ENCODE measurements around the gene FAM43B. TPM values are rescaled to one million over a fixed set of nuclear protein-coding genes. Genes with fewer than 3 reads are reported as not detected.

FAM43B gene
- 3.0 and 3.6 TPM in 2 replicates for total RNA-seq (2014; rRNA removed; shearing (Covaris generic))
- 0.66 and 1.1 TPM in 2 replicates for polyA plus RNA-seq (2016; fragmentation: Nextera tagmentation; extraction: Ambion mirVana)
- long read RNA-seq, result 0 reads

- Mint-ChIP-seq H3K36me3 (ENCODE audit: low read depth) (no peaks in the 10 kb centered on the region), H3K9me3 (no peaks in the 10 kb centered on the region), H3K27me3 (ENCODE audit: insufficient read depth, low read depth, poor library complexity) (peaks cover 50% of the 10 kb centered on the region), H3K27ac (no peak within 1 kb of the TSS), H3K4me1 (peaks cover 10% of the 10 kb centered on the region; the same call in 2 of the 3 replicates), H3K4me3 (peak within 1 kb of the TSS; percentile 75)
- H2AFZ ChIP-seq, result peak within 1 kb of the TSS; percentile 100
- H3K79me2 ChIP-seq (replicated peaks; ENCODE audit: insufficient read depth), result no peaks in the 10 kb centered on the region
- no peak within 1 kb of the TSS for H3K27ac ChIP-seq (ENCODE audit: low read depth)
- H3K4me3 ChIP-seq, result peak within 1 kb of the TSS; percentile 68
- H3K4me1 ChIP-seq (ENCODE audit: insufficient read depth), result peaks cover 10% of the 10 kb centered on the region; the same call in 1 of the 2 replicates
- H4K20me1 ChIP-seq (replicated peaks; ENCODE audit: insufficient read depth), result no peaks in the 10 kb centered on the region
- no peaks in the 10 kb centered on the region for H3K9me2 ChIP-seq (ENCODE audit: insufficient read depth)
- ATAC-seq (peak; percentile 72), DNase-seq (ENCODE audit: low spot score) (peak; percentile 78)
- H3K27me3 ChIP-seq (ENCODE audit: insufficient read depth), result peaks cover 79% of the 10 kb centered on the region
- H3K4me2 ChIP-seq, result peak within 1 kb of the TSS; percentile 95
- H3K36me3 ChIP-seq (ENCODE audit: insufficient read depth), result no peaks in the 10 kb centered on the region
- H3F3A ChIP-seq (replicated peaks; ENCODE audit: low read depth), result peaks cover 9% of the 10 kb centered on the region; the same call in 1 of the 2 replicates
- TF ChIP-seq EZH2 (IDR thresholded peaks at IDR 0.05; ENCODE audit: low read depth, unreplicated experiment) (peak; percentile 72), ETS1 (IDR thresholded peaks at IDR 0.05) (no peak)
These were observed at the start of gene FAM43B for GRCh38 chr1:20551945-20552727. TSS of gene FAM43B (plus strand) at chr1:20552573. CDS start at chr1:20552974, 401 bp downstream.

DNA sequence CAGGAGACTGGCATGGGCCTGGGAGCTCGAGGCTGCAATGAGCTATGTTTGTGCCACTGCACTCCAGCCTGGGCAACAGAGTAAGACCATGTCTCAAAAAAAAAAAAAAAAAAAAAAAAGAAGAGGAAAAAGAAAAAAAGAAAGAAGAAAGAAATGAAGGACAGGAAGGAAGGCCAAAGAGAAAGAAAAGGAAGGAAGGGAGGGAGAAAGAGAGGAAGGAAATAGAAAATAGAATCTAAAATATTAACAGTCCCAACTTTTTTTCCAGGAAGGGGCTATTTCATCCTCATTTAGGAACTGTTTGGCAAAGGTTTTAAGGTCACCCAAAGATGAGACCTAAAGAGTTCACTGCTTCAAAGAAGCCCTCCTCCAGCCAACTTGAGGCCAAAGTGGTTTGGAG lies 46.9 kb upstream of the FAM43B start:
- Histone ChIP-seq H3K4me1 (ENCODE audit: insufficient read depth) (no peaks in the 10 kb centered on the region; the same call in 1 of the 2 replicates), H4K20me1 (replicated peaks; ENCODE audit: insufficient read depth) (peaks cover 14% of the 10 kb centered on the region; the same call in 1 of the 2 replicates), H3F3A (replicated peaks; ENCODE audit: low read depth) (no peaks in the 10 kb centered on the region), H3K9me2 (ENCODE audit: insufficient read depth) (no peaks in the 10 kb centered on the region), H2AFZ (no peak overlapping the region), H3K27me3 (ENCODE audit: insufficient read depth) (no peaks in the 10 kb centered on the region), H3K4me2 (no peak overlapping the region), H3K79me2 (replicated peaks; ENCODE audit: insufficient read depth) (peaks cover 44% of the 10 kb centered on the region), H3K27ac (ENCODE audit: low read depth) (no peak overlapping the region), H3K36me3 (ENCODE audit: insufficient read depth) (peaks cover 7% of the 10 kb centered on the region), H3K4me3 (no peak overlapping the region)
- Mint-ChIP-seq H3K27ac (no peak overlapping the region), H3K4me3 (no peak overlapping the region), H3K27me3 (ENCODE audit: insufficient read depth, low read depth, poor library complexity) (peaks cover 6% of the 10 kb centered on the region), H3K36me3 (ENCODE audit: low read depth) (peaks cover 16% of the 10 kb centered on the region), H3K4me1 (peaks cover 4% of the 10 kb centered on the region; the same call in 2 of the 3 replicates), H3K9me3 (no peaks in the 10 kb centered on the region)
- DNase-seq (ENCODE audit: low spot score) (no peak), ATAC-seq (no peak)
- TF ChIP-seq ETS1 (IDR thresholded peaks at IDR 0.05) (no peak), NANOG (IDR thresholded peaks at IDR 0.05; ENCODE audit: borderline replicate concordance) (no peak)

- H3K4me3 ChIP-seq, result peak overlapping the region; percentile 95
- Mint-ChIP-seq H3K27ac (peak overlapping the region; percentile 90; the same call in 1 of the 2 replicates), H3K9me3 (no peaks in the 10 kb centered on the region), H3K36me3 (ENCODE audit: low read depth) (peaks cover 2% of the 10 kb centered on the region; the same call in 2 of the 3 replicates), H3K27me3 (ENCODE audit: insufficient read depth, low read depth, poor library complexity) (peaks cover 6% of the 10 kb centered on the region), H3K4me3 (peak overlapping the region; percentile 89), H3K4me1 (peaks cover 4% of the 10 kb centered on the region; the same call in 2 of the 3 replicates)
- peaks cover 14% of the 10 kb centered on the region; the same call in 1 of the 2 replicates for H4K20me1 ChIP-seq (replicated peaks; ENCODE audit: insufficient read depth)
- H3K4me1 ChIP-seq (ENCODE audit: insufficient read depth), result no peaks in the 10 kb centered on the region; the same call in 1 of the 2 replicates
- H3K4me2 ChIP-seq, result peak overlapping the region; percentile 88
- ATAC-seq (no peak; the same call in 2 of the 3 replicates), DNase-seq (ENCODE audit: low spot score) (no peak)
- no peaks in the 10 kb centered on the region for H3F3A ChIP-seq (replicated peaks; ENCODE audit: low read depth)
- H3K36me3 ChIP-seq (ENCODE audit: insufficient read depth), result no peaks in the 10 kb centered on the region
- peak overlapping the region; percentile 93; the same call in 1 of the 2 replicates for H2AFZ ChIP-seq
- no peaks in the 10 kb centered on the region for H3K27me3 ChIP-seq (ENCODE audit: insufficient read depth)
- H3K79me2 ChIP-seq (replicated peaks; ENCODE audit: insufficient read depth), result peaks cover 44% of the 10 kb centered on the region
- no peaks in the 10 kb centered on the region for H3K9me2 ChIP-seq (ENCODE audit: insufficient read depth)
- 0 out of 2 replicates have a peak overlapping the region, but pooled peaks have one; percentile 45 for H3K27ac ChIP-seq (ENCODE audit: low read depth)
- TF ChIP-seq, protein P1, sequence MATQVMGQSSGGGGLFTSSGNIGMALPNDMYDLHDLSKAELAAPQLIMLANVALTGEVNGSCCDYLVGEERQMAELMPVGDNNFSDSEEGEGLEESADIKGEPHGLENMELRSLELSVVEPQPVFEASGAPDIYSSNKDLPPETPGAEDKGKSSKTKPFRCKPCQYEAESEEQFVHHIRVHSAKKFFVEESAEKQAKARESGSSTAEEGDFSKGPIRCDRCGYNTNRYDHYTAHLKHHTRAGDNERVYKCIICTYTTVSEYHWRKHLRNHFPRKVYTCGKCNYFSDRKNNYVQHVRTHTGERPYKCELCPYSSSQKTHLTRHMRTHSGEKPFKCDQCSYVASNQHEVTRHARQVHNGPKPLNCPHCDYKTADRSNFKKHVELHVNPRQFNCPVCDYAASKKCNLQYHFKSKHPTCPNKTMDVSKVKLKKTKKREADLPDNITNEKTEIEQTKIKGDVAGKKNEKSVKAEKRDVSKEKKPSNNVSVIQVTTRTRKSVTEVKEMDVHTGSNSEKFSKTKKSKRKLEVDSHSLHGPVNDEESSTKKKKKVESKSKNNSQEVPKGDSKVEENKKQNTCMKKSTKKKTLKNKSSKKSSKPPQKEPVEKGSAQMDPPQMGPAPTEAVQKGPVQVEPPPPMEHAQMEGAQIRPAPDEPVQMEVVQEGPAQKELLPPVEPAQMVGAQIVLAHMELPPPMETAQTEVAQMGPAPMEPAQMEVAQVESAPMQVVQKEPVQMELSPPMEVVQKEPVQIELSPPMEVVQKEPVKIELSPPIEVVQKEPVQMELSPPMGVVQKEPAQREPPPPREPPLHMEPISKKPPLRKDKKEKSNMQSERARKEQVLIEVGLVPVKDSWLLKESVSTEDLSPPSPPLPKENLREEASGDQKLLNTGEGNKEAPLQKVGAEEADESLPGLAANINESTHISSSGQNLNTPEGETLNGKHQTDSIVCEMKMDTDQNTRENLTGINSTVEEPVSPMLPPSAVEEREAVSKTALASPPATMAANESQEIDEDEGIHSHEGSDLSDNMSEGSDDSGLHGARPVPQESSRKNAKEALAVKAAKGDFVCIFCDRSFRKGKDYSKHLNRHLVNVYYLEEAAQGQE (IDR thresholded peaks at IDR 0.05; ENCODE audit: unreplicated experiment), result no peak
- TF ChIP-seq EZH2phosphoT487 (IDR thresholded peaks at IDR 0.05; ENCODE audit: unreplicated experiment), result no peak
- no peak for TF ChIP-seq ETS1 (IDR thresholded peaks at IDR 0.05)
- no peak for TF ChIP-seq POLR2AphosphoS5 (IDR thresholded peaks at IDR 0.05; ENCODE audit: low read depth)
- TF ChIP-seq EZH2 (IDR thresholded peaks at IDR 0.05; ENCODE audit: low read depth, unreplicated experiment), result no peak
- no peak for TF ChIP-seq ZNF331 (CRISPR knock-in tag; IDR thresholded peaks at IDR 0.05; ENCODE audit: low read depth)
These were observed 45.2 kb upstream of the FAM43B start for GRCh38 chr1:20507248-20507563.
